ENCODE results near the gene CDC42BPB.

- TF ChIP-seq CTCF (IDR thresholded peaks at IDR 0.05; ENCODE audit: borderline replicate concordance, extremely low read depth, low read length, poor library complexity, severe bottlenecking) (no peak), EZH2 (IDR thresholded peaks at IDR 0.05; ENCODE audit: borderline replicate concordance, low read depth, low read length, severe bottlenecking) (no peak)
Observed at GRCh38 chr14:103023881-103024473, 33.4 kb downstream of the CDC42BPB start.

Measured in DND-41 (cell line).